HS-5 (cell line): ENCODE data around the gene ERMARD.

Source experiments
- DNase-seq: peaks from one replicate; pipeline ENCODE4 v3.0.0-alpha.2; 2012; ENCODE audit warnings: low read depth

Gene ERMARD

GRCh38 chr6:169802790-169803189 lies 51.4 kb downstream of the ERMARD start:
- DNase-seq, result no peak

- no peak for DNase-seq
Measured at GRCh38 chr6:169803271-169803811, 51.9 kb downstream of the ERMARD start.

GRCh38 chr6:169803816-169804340 lies 52.5 kb downstream of the ERMARD start:
- DNase-seq, result no peak

DNA sequence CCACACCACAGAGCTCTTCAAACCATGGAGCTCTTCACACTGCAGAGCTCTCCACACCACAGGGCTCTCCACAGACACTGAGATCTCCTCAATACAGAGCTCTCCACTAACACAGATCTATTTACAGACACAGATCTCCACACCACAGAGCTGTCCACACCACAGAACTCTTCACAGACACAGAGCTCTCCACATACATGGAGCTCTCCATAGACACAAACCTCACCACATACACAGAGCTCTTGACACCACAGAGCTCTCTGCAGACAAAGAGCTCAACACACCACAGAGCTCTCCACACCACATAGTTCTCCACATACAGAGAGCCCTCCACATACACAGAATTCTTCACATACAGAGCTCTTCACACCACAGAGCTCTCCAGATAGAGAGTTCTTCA lies 53.0 kb downstream of the ERMARD start:
- DNase-seq, result no peak

DNA sequence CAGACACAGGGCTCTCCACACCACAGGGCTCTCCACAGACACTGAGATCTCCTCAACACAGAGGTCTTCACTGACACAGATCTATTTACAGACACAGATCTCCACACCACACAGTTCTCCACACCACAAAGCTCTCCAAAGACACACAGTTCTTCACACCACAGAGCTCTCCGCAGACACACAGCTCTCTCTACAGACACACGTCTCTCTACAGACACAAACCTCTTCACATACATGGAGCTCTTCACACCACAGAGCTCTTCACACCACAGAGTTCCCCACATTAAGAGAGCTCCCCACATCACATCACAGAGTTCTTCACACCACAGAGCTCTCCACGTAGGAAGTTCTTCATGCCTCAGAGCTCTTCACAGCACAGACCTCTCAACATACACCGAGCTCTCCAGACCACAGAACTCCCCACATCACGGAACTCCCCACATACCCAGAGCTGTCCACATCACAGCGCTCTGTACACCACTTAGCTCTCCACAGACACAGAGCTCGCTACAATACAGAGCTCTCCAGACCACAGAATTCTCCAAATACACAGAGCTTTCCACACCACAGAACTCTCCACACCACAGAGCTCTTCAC lies 53.9 kb downstream of the ERMARD start:
- DNase-seq, result no peak

DNA sequence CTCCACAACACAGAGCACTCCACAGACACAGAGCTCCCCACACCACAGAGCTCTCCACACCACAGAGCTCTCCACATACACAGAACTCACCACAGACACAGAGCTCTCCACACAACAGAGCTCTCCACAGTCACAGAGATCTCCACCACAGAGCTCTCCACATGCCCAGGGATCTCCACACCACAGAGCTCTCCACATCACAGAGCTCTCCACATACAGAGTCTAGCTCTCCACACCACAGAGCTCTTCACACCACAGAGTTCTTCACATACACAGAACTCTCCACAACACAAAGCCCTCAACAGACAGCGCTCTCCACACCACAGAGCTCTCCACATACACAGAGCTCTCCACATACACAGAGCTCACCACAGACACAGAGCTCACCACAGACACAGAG lies 55.3 kb downstream of the ERMARD start:
- no peak for DNase-seq

DNA sequence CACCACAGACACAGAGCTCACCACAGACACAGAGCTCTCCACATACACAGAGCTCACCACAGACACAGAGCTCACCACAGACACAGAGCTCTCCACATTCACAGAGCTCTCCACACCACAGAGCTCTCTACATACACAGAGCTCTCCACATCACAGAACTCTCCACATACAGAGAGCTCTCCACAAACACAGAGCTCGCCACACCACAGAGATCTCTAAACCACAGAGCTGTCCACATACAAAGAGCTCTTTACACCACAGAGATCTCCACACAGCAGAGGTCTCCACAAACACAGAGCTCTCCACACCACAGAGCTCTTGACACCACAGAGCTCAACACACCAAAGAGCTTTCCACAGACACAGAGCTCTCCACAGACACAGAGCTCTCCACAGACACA lies 55.8 kb downstream of the ERMARD start:
- no peak for DNase-seq

GRCh38 chr6:169807699-169808607 lies 56.5 kb downstream of the ERMARD start:
- no peak for DNase-seq

GRCh38 chr6:169808608-169808967 lies 57.2 kb downstream of the ERMARD start:
- no peak for DNase-seq

DNA sequence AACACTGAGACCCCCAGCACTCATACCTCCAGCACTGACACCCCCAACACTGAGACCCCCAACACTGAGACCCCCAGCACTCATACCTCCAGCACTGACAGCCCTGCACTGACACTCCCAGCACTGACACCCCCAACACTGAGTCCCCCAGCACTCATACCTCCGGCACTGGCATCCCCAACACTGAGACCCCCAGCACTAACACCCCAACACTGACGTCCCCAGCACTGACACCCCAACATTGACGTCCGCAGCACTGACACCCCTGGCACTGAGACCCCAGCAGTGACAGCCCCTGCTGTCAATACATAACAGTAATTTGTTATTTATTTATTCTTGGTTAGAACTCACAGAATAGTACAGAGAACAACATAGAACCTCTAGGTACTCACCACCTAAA lies 58.0 kb downstream of the ERMARD start:
- no peak for DNase-seq

DNA sequence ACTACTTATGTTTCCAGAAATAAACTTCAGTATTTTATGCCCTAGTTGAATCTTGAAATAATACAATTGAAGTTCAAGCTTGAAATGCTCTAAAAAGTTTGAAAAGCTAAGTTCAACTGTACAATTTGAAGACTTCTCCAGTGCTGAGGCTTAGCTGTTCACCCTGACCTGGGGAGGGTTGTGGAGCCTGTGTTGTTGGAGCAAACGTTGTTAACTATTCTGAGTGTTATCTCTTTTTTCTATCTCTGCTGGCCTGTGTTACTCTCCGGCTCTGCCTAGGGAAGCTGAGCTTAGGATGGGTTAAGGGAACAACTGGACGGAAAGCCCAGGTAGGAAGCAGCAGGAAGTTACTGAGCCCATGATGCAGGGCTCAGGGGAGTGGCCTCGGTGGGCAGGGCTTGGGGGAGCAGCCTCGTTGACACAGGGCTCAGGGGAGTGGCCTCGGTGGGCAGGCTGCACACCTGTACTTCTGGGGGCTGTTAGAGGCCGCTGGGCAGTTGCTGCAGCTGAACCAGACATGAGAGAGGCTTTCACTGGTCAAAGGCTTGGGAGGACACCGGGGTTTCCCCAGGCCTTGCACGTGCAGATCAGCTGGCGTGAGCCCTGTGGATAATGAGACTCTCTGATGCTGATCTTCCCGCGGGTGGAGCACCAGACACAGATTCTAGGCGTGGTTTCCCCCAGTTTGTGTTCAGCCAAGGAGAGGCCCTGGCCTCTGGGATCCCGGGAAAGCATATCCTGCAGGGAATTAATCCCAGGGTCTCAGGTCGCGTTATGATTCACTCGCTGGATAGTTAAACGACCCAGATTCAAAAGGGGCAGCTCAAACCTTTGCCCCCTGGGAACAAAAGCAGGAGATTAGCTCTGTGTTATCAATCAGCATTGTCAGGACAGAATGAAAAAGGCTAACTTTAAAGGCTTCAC lies 58.9 kb downstream of the ERMARD start:
- DNase-seq, result no peak

GRCh38 chr6:169811072-169811471 lies 59.6 kb downstream of the ERMARD start:
- DNase-seq, result no peak

DNA sequence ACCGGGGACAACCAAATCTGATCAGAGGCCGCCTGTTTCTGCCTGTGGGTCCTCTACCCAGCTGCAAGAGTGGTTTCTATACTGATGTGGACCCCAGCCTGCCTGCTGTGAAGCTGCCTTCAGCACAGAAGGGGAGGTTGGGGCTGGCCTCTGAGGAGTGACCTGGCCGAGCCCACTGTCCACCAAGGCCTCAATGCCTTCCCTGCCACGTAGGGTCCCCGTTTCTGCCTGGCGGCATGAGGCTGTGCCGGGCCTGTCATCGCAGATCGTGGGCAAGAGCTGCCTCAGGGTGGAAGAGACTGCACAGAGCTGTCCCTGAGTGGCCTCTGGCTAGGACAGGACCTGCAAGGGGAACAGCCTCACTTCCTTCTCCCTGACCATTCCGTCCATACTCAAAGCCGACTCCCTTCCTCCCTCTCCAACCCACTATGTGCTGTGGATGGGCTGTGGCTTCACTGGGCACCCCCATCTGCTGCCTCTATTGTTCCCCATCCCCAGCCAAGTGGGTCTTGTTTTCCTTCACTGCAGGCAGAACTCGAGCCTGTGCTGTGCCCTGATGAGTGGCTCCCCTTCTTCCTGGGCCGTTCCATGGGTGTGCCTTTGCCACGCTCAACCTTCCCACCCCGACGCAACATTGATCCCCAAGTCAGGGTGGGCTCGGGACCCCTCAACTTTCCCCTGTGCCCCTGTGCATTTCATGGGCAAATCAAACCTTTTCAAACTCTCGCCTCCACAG lies 60.3 kb downstream of the ERMARD start:
- DNase-seq, result no peak

DNA sequence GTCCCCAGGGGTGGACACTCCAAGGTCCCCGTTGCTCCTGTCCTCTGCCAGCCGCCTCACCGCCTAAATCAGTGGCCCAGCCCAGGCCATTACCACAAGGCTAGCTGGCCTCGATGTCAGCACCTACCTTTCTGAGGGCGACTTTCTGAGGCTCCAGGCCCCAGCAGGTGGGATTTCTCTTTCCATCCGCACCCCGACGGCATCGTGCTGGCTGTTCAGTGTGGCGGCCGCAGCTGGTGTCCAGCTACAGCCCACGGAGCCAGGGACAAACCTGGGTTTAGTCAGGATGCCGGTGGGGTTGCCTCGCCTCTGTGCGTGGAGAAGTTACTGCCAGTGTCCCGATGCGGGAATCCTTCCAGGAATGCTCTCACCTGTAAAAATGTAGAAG lies 60.8 kb downstream of the ERMARD start:
- no peak for DNase-seq

GRCh38 chr6:169813969-169814368 lies 62.5 kb downstream of the ERMARD start:
- DNase-seq, result no peak

DNA sequence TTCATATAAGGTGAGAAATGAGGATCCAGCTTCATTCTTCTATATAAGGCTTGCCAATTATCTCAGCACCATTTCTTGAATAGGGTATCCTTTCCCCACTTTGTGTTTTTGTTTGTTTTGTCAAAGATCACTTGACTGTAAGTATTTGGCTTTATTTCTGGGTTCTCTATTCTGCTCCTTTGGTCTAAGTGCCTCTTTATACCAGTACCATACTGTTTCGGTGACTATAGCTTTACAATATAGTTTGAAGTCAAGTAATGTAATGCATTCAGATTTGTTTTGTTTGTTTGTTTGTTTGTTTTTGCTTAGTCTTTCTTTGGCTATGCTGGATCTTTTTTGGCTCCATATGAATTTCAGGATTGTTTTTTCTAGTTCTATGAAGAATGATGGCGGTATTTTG lies 64.6 kb downstream of the ERMARD start:
- no peak for DNase-seq

DNA sequence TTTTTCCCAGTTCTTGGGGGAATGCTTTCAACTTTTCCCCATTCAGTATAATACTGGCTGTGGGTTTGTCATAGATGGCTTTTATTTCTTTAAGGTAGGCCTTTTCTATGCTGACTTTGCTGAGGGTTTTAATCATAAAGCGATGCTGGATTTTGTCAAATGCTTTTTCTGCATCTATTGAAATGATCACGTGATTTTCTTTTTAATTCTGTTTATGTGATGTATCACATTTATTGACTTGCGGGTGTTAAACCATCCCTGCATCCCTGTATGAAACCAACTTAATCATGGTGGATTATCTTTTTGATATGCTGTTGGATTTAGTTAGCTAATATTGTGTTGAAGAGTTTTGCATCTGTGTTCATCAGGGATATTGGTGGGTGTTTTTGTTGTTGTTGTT lies 65.6 kb downstream of the ERMARD start:
- no peak for DNase-seq

- no peak for DNase-seq
Measured at GRCh38 chr6:169820358-169820757, 68.9 kb downstream of the ERMARD start.

DNA sequence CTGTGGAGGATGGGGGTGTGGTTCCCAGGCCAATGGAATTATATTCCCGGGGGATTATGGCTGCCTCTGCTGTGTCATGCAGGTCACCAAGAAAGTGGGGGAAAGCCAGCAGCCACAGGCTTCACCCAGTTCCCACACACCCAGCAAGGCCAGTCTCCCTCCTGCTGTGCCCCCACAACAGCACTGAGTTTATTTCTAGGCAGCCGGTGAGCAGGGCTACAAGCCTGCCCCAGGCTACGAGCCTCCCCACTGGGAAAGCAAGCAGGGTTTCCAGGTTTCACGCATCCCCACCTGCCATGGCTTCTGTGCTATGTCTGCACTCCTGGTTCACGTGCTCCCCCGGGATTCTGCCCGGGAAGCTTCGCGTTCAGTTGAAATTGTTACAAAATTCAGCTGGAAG lies 72.6 kb downstream of the ERMARD start:
- no peak for DNase-seq

GRCh38 chr6:169824848-169825557 lies 73.6 kb downstream of the ERMARD start:
- DNase-seq, result no peak
